ENCODE data around the gene NIPSNAP3A.

The NIPSNAP3A gene

GRCh38 chr9:104805441-104805840 is 58.0 kb downstream of the NIPSNAP3A start:
- no peak for DNase-seq (ENCODE audit: low read depth in 2 of 3, low spot score in 2 of 3)

- DNase-seq (ENCODE audit: low read depth in 2 of 3, low spot score in 2 of 3): no peak
Observed at GRCh38 chr9:104808035-104808614, 60.6 kb downstream of the NIPSNAP3A start.

Measured in activated CD8-positive, alpha-beta memory T cell treated with anti-CD3 and anti-CD28 coated beads for 48 hours (primary cell).